K562 (cell line): ENCODE data around the gene PAN2. TPM values are rescaled to one million over a fixed set of nuclear protein-coding genes. Genes with fewer than 3 reads are reported as not detected.

Experiments used
- BMI1 ChIP-seq: fragments of 150-350 bp; IDR thresholded peaks from 2 replicates; pipeline ENCODE4 v1.6.1; 2014; ENCODE audit warnings: low read length
- BRD4 ChIP-seq: fragments of 200-600 bp; sonication (generic); IDR thresholded peaks from 2 replicates; pipeline ENCODE4 v1.6.1; 2017; ENCODE audit warnings: inconsistent platforms
- BRD9 ChIP-seq: fragments of 450-650 bp; IDR thresholded peaks from 2 replicates; pipeline ENCODE4 v1.6.1; 2018; ENCODE audit warnings: low read depth; ENCODE audit not compliant: partially characterized antibody
- C11orf30 ChIP-seq: fragments of 450-650 bp; IDR thresholded peaks from 2 replicates; pipeline ENCODE4 v1.6.1; 2016; ENCODE audit warnings: low read depth, mild to moderate bottlenecking
- CBX3 ChIP-seq, 2 experiments: IDR thresholded peaks; 1 replicate in 1 of 2; 2 replicates in 1 of 2; pipeline ENCODE4 v1.6.1; 2012; ENCODE audit warnings: inconsistent platforms in 2 of 2, low read length in 2 of 2, borderline replicate concordance in 1 of 2, control low read depth in 1 of 2
- CCNT2 ChIP-seq: IDR thresholded peaks from 2 replicates; pipeline ENCODE4 v1.6.1; 2011; ENCODE audit warnings: borderline replicate concordance, low read depth, mild to moderate bottlenecking, moderate library complexity, mixed read lengths, low read length; ENCODE audit not compliant: insufficient read length; ENCODE audit errors: extremely low read depth
- CTBP1 ChIP-seq: fragments of 450-650 bp; IDR thresholded peaks from 2 replicates; pipeline ENCODE4 v1.6.1; 2016; ENCODE audit warnings: borderline replicate concordance
- ETV1 ChIP-seq: fragments of 450-650 bp; conservative IDR thresholded peaks from 2 replicates; pipeline ENCODE4 v1.6.1; 2016; ENCODE audit warnings: missing genetic modification characterization, control low read depth, low read depth, missing compliant biosample characterization
- FOXP1 ChIP-seq: sonication (generic); formaldehyde crosslinking; IDR thresholded peaks from 2 replicates; pipeline ENCODE4 v1.8.0; 2022; ENCODE audit warnings: mild to moderate bottlenecking, missing genetic modification reagents
- GABPA ChIP-seq: fragments of 200-800 bp; sonication (Bioruptor generic); conservative IDR thresholded peaks from 2 replicates; pipeline ENCODE4 v1.6.1; 2016; ENCODE audit warnings: low read depth, missing genetic modification characterization, missing compliant biosample characterization
- HDAC3 ChIP-seq: fragments of 450-650 bp; IDR thresholded peaks from 2 replicates; pipeline ENCODE4 v1.6.1; 2018; ENCODE audit warnings: borderline replicate concordance, mild to moderate bottlenecking, moderate library complexity; ENCODE audit not compliant: partially characterized antibody
- ILK ChIP-seq: fragments of 450-650 bp; IDR thresholded peaks from 2 replicates; pipeline ENCODE4 v1.6.1; 2016; ENCODE audit warnings: missing genetic modification characterization, low read depth, mild to moderate bottlenecking, missing compliant biosample characterization, moderate library complexity, borderline replicate concordance
- KAT7 ChIP-seq: sonication (generic); formaldehyde crosslinking; IDR thresholded peaks from 2 replicates; pipeline ENCODE4 v1.8.0; 2022; ENCODE audit warnings: missing genetic modification reagents, mild to moderate bottlenecking, borderline replicate concordance
- MAZ ChIP-seq, 2 experiments: fragments of 450-650 bp in 1 of 2; sonication (generic) in 1 of 2; formaldehyde crosslinking; IDR thresholded peaks in 1 of 2; conservative IDR thresholded peaks in 1 of 2; 2 replicates each; pipeline versions ENCODE4 v1.4.0 to v1.5.0; 2020; ENCODE audit warnings: mild to moderate bottlenecking in 1 of 2, missing genetic modification reagents in 1 of 2
- MTF1 ChIP-seq: fragments of 250-450 bp; sonication (Bioruptor Pico); IDR thresholded peaks from 2 replicates; pipeline ENCODE4 v1.9.0; 2021; ENCODE audit warnings: moderate library complexity, mild to moderate bottlenecking, inconsistent platforms, borderline replicate concordance
- OTX1 ChIP-seq: fragments of 450-650 bp; formaldehyde crosslinking; IDR thresholded peaks from 2 replicates; pipeline ENCODE4 v1.4.0; 2022; ENCODE audit warnings: mild to moderate bottlenecking
- PHF20 ChIP-seq: fragments of 450-650 bp; IDR thresholded peaks from 2 replicates; pipeline ENCODE4 v1.6.1; 2018; ENCODE audit not compliant: partially characterized antibody
- RHOXF2B ChIP-seq: fragments of 250-450 bp; sonication (Bioruptor Pico); conservative IDR thresholded peaks from 2 replicates; pipeline ENCODE4 v1.5.1; 2021
- SIN3A ChIP-seq, 2 experiments: fragments of 150-350 bp in 1 of 2; IDR thresholded peaks; 2 replicates each; pipeline ENCODE4 v1.6.1; 2011 to 2016; ENCODE audit warnings: borderline replicate concordance in 2 of 2, low read depth in 2 of 2, low read length in 2 of 2, mild to moderate bottlenecking in 2 of 2, moderate library complexity in 2 of 2; ENCODE audit not compliant: control insufficient read depth in 1 of 2
- SIRT6 ChIP-seq: IDR thresholded peaks from one replicate; pipeline ENCODE4 v1.6.1; 2012; ENCODE audit warnings: low read depth, mild to moderate bottlenecking, control low read depth, inconsistent platforms, low read length, moderate library complexity
- STAT6 ChIP-seq: sonication (generic); formaldehyde crosslinking; IDR thresholded peaks from 2 replicates; pipeline ENCODE4 v1.8.1; 2023; ENCODE audit warnings: mild to moderate bottlenecking, missing genetic modification reagents
- TAL1 ChIP-seq: fragments of 450-650 bp; IDR thresholded peaks from 2 replicates; pipeline ENCODE4 v1.6.1; 2016; ENCODE audit warnings: mild to moderate bottlenecking
- TBL1XR1 ChIP-seq, 2 experiments: IDR thresholded peaks; 2 replicates each; pipeline ENCODE4 v1.6.1; 2012; ENCODE audit warnings: improper control_type of control experiment in 2 of 2, low read length in 2 of 2, mild to moderate bottlenecking in 1 of 2
- TEAD1 ChIP-seq, 2 experiments: fragments of 450-650 bp in 1 of 2; sonication (generic) in 1 of 2; formaldehyde crosslinking; IDR thresholded peaks; 2 replicates each; pipeline versions ENCODE4 v1.4.0 to v1.8.0; 2020 to 2022; ENCODE audit warnings: mild to moderate bottlenecking in 2 of 2, missing genetic modification reagents in 1 of 2
- ZNF583 ChIP-seq: fragments of 250-450 bp; sonication (Bioruptor Pico); IDR thresholded peaks from 2 replicates; pipeline ENCODE4 v1.4.0; 2020
- ZNF717 ChIP-seq: fragments of 250-450 bp; sonication (Bioruptor Pico); IDR thresholded peaks from 2 replicates; pipeline ENCODE4 v1.5.0; 2021
- polyA plus RNA-seq, 8 experiments: library from polyadenylated mRNA; depleted of rRNA in 4 of 8; stranded (reverse) in 5 of 8; unstranded in 3 of 8; fragments of >200 nt; fragmentation: Nextera tagmentation in 2 of 8; fragmentation: Illumina TruSeq in 1 of 8; extraction: Ambion mirVana in 2 of 8; extraction: Trizol in 1 of 8; gene quantifications; 2 replicates each; pipeline versions ENCODE4 v1.2.1 to v1.2.3, GENCODE V29; 2011 to 2014; ENCODE audit warnings: inconsistent platforms in 1 of 8, missing spikeins in 1 of 8
- total RNA-seq, 7 experiments: library from RNA; depleted of rRNA in 6 of 7; stranded (reverse); fragments of >200 nt in 6 of 7; fragmentation: Illumina TruSeq in 2 of 7; extraction: Trizol in 2 of 7; gene quantifications; 2 replicates each; pipeline versions ENCODE4 v1.2.1 to v1.2.3, GENCODE V29; 2011 to 2021; ENCODE audit warnings: low replicate concordance in 1 of 7

The PAN2 gene
- total and polyA plus RNA-seq, 9 of the 15 experiments (the other 6 are each of a cell fraction or from before 2014, with no cell fraction given): 15.0 to 66.1 (median 25.9) TPM

GRCh38 chr12:56315622-56316473 lies 18.0 kb downstream of the PAN2 start, which contains the start of gene CNPY2 (continued):
- no peak for TF ChIP-seq STAT6 (CRISPR knock-in tag)
- no peak for TF ChIP-seq ZNF717
- peak; percentile 51 for TF ChIP-seq PHF20
- no peak for TF ChIP-seq RHOXF2B (CRISPR knock-in tag)
- TF ChIP-seq BRD4: no peak
- no peak for TF ChIP-seq ETV1 (tag)
- peak; percentile 55; the same call in 1 of the 2 replicates for TF ChIP-seq GABPA (tag)
- TF ChIP-seq TBL1XR1 (IDR thresholded peaks at IDR 0.05; ENCODE audit: low read length in 2 of 2): no peak
- no peak for TF ChIP-seq KAT7 (CRISPR knock-in tag)
- TF ChIP-seq TEAD1 (CRISPR knock-in tag; IDR thresholded peaks at IDR 0.05): peak in 1 of 2 experiments; percentile 46; a peak in 1 of 4 replicates
- TF ChIP-seq ILK (tag): no peak
- no peak for TF ChIP-seq MTF1
- peak; percentile 92 for TF ChIP-seq CTBP1
- no peak for TF ChIP-seq CBX3 (IDR thresholded peaks at IDR 0.05; ENCODE audit: borderline replicate concordance in 1 of 2, low read length in 2 of 2)
- TF ChIP-seq FOXP1 (CRISPR knock-in tag): peak; percentile 60; the same call in 1 of the 2 replicates
- TF ChIP-seq BMI1: no peak
- TF ChIP-seq CCNT2: peak; percentile 53
- TF ChIP-seq OTX1 (CRISPR knock-in tag): no peak; the same call in 1 of the 2 replicates
- TF ChIP-seq BRD9: no peak
- TF ChIP-seq ZNF583: no peak
- TF ChIP-seq MAZ (CRISPR knock-in tag; conservative IDR thresholded peaks at IDR 0.05 in 1 of 2, IDR thresholded peaks at IDR 0.05 in 1 of 2): peak; percentile 33 to 73; a peak in 3 of 4 replicates
- no peak for TF ChIP-seq HDAC3
- peak; percentile 73 for TF ChIP-seq C11orf30
- no peak for TF ChIP-seq TAL1
- peak in 1 of 2 experiments; percentile 44; a peak in 1 of 4 replicates for TF ChIP-seq SIN3A (IDR thresholded peaks at IDR 0.05; ENCODE audit: borderline replicate concordance in 2 of 2, control insufficient read depth in 1 of 2, low read depth in 2 of 2, low read length in 2 of 2)
- TF ChIP-seq SIRT6: no peak
